Neuronal stem cell (in vitro differentiated cells): Measurements from ENCODE around the gene ANGPTL2.
A peak's percentile ranks its signal among the peaks of the same experiment; 100 is the strongest.

Experiments used
- DNase-seq: peaks from one replicate; pipeline ENCODE4 v3.0.0-alpha.2; 2013; ENCODE audit warnings: low spot score
- H2AFZ ChIP-seq: one replicate; pipeline ENCODE4 v1.6.1; 2013; ENCODE audit warnings: mild to moderate bottlenecking, low read length, inconsistent platforms
- H2AK5ac ChIP-seq: 2 replicates; pipeline ENCODE4 v1.6.1; 2013; ENCODE audit warnings: low read depth, mild to moderate bottlenecking, inconsistent platforms, low read length, moderate library complexity, mixed read lengths
- H2BK120ac ChIP-seq: 2 replicates; pipeline ENCODE4 v1.6.1; 2013; ENCODE audit warnings: low read depth, mild to moderate bottlenecking, inconsistent platforms, low read length, moderate library complexity, mixed read lengths
- H2BK12ac ChIP-seq: one replicate; pipeline ENCODE4 v1.6.1; 2013; ENCODE audit warnings: low read length, inconsistent platforms
- H2BK15ac ChIP-seq: 2 replicates; pipeline ENCODE4 v1.6.1; 2013; ENCODE audit warnings: mild to moderate bottlenecking, low read length, inconsistent platforms, mixed read lengths
- H2BK5ac ChIP-seq: one replicate; pipeline ENCODE4 v1.6.1; 2013; ENCODE audit warnings: inconsistent platforms, mild to moderate bottlenecking, low read length, moderate library complexity
- H3K14ac ChIP-seq: one replicate; pipeline ENCODE4 v1.6.1; 2013; ENCODE audit warnings: low read length, inconsistent platforms
- H3K18ac ChIP-seq: 2 replicates; pipeline ENCODE4 v1.6.1; 2013; ENCODE audit warnings: low read length, inconsistent platforms
- H3K23ac ChIP-seq: 2 replicates; pipeline ENCODE4 v1.6.1; 2013; ENCODE audit warnings: low read depth, mild to moderate bottlenecking, mixed read lengths, low read length, inconsistent platforms; ENCODE audit not compliant: poor library complexity
- H3K27ac ChIP-seq: replicated peaks from 3 replicates; pipeline ENCODE4 v1.5.1; 2013; ENCODE audit warnings: low read length, inconsistent platforms
- H3K27me3 ChIP-seq, 3 experiments: 2 replicates each; pipeline ENCODE4 v1.6.1; 2013; ENCODE audit warnings: low read length in 3 of 3, mild to moderate bottlenecking in 2 of 3, inconsistent platforms in 1 of 3, low read depth in 1 of 3, mixed read lengths in 1 of 3, moderate library complexity in 1 of 3; ENCODE audit not compliant: control insufficient read depth in 3 of 3, insufficient read depth in 3 of 3
- H3K36me3 ChIP-seq, 2 donors: replicated peaks in 1 of 2; 2 replicates each; pipeline ENCODE4 v1.6.1; 2013; ENCODE audit warnings: low read length in 2 of 2; ENCODE audit not compliant: control insufficient read depth in 2 of 2, insufficient read depth in 2 of 2
- H3K4ac ChIP-seq: 2 replicates; pipeline ENCODE4 v1.6.1; 2013; ENCODE audit warnings: inconsistent platforms, mild to moderate bottlenecking, low read length, moderate library complexity
- H3K4me1 ChIP-seq, 2 donors: 1 replicate in 1 of 2; 2 replicates in 1 of 2; pipeline ENCODE4 v1.6.1; 2013; ENCODE audit warnings: low read length in 2 of 2, low read depth in 1 of 2; ENCODE audit not compliant: control insufficient read depth in 2 of 2, insufficient read depth in 1 of 2
- H3K4me2 ChIP-seq: one replicate; pipeline ENCODE4 v1.6.1; 2013; ENCODE audit warnings: mild to moderate bottlenecking, low read length, inconsistent platforms; ENCODE audit not compliant: insufficient read depth, poor library complexity, severe bottlenecking
- H3K4me3 ChIP-seq, 2 donors: 2 replicates each; pipeline ENCODE4 v1.5.1; 2013; ENCODE audit warnings: low read length in 2 of 2, mild to moderate bottlenecking in 2 of 2, inconsistent platforms in 1 of 2, moderate library complexity in 1 of 2
- H3K79me1 ChIP-seq: one replicate; pipeline ENCODE4 v1.6.1; 2013; ENCODE audit warnings: low read depth, mild to moderate bottlenecking, inconsistent platforms, low read length, moderate library complexity
- H3K9ac ChIP-seq: one replicate; pipeline ENCODE4 v1.6.1; 2013; ENCODE audit warnings: mild to moderate bottlenecking, low read depth, low read length, inconsistent platforms; ENCODE audit not compliant: poor library complexity
- H3K9me3 ChIP-seq, 2 donors: replicated peaks in 1 of 2; 2 replicates each; pipeline versions ENCODE3 to v1.6.1; 2013; ENCODE audit warnings: low read length in 2 of 2, mild to moderate bottlenecking in 2 of 2, inconsistent platforms in 1 of 2, low read depth in 1 of 2, mixed read lengths in 1 of 2, moderate library complexity in 1 of 2; ENCODE audit not compliant: control insufficient read depth in 2 of 2, insufficient read depth in 1 of 2
- H4K8ac ChIP-seq: one replicate; pipeline ENCODE4 v1.6.1; 2013; ENCODE audit warnings: low read depth, mild to moderate bottlenecking, inconsistent platforms, low read length, moderate library complexity
- H4K91ac ChIP-seq: one replicate; pipeline ENCODE4 v1.6.1; 2013; ENCODE audit warnings: low read length, low read depth, mild to moderate bottlenecking, inconsistent platforms; ENCODE audit not compliant: poor library complexity
- WGBS, 2 donors: extraction: QIAGEN DNeasy Blood & Tissue Kit; methylation state at CpG; one replicate each; pipeline ENCODE4 v1.1.7; 2013; ENCODE audit warnings: missing lambda C conversion rate in 2 of 2, mixed read lengths in 1 of 2; ENCODE audit not compliant: insufficient read length in 2 of 2, insufficient replicate concordance in 1 of 2; ENCODE audit errors: extremely low coverage in 2 of 2; 5-methylcytosine and 5-hydroxymethylcytosine counted together

The ANGPTL2 gene

DNA sequence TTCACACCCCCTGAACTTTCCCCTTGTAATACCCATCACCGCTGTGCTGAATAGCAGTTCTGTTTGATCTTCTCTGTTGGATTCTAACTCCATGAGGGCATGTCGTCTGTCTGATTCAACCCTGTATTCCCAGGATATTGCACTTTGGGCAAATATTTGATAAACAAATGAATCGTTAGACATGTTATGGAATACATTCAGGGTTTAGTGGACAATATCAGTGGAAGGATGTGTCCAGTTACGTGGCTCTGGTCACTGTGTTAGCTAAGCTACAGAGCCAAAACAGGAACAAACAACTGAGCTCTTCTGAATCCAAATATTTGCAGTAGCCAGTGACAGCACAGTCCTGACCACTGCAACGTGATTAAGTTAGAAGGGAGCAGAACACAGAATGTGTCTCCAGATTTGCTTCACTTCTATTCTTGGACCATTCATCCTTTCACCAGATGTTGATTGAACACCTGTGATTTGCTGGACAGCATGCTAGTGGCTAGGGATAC lies 13.2 kb downstream of the ANGPTL2 start:
- no CpG with 5 or more reads among the region's 5 CpGs for WGBS, 2 donors
- Histone ChIP-seq H3K9ac (no peak overlapping the region), H2BK120ac (no peak overlapping the region), H3K4me1 (no peaks in the 10 kb centered on the region), H4K8ac (no peak overlapping the region), H2AFZ (no peak overlapping the region), H3K23ac (no peak overlapping the region), H3K18ac (no peak overlapping the region), H3K14ac (no peak overlapping the region), H2AK5ac (no peak overlapping the region), H4K91ac (no peak overlapping the region), H3K79me1 (no peaks in the 10 kb centered on the region), H3K4me2 (no peak overlapping the region), H3K9me3 (no peaks in the 10 kb centered on the region), H3K36me3 (peaks cover 6 to 30% of the 10 kb centered on the region in 2 donors), H3K4me3 (no peak overlapping the region), H3K27ac (no peak overlapping the region), H2BK12ac (no peak overlapping the region), H3K27me3 (no peaks in the 10 kb centered on the region), H3K4ac (no peak overlapping the region), H2BK15ac (no peak overlapping the region), H2BK5ac (no peak overlapping the region)
- DNase-seq = no peak

DNA sequence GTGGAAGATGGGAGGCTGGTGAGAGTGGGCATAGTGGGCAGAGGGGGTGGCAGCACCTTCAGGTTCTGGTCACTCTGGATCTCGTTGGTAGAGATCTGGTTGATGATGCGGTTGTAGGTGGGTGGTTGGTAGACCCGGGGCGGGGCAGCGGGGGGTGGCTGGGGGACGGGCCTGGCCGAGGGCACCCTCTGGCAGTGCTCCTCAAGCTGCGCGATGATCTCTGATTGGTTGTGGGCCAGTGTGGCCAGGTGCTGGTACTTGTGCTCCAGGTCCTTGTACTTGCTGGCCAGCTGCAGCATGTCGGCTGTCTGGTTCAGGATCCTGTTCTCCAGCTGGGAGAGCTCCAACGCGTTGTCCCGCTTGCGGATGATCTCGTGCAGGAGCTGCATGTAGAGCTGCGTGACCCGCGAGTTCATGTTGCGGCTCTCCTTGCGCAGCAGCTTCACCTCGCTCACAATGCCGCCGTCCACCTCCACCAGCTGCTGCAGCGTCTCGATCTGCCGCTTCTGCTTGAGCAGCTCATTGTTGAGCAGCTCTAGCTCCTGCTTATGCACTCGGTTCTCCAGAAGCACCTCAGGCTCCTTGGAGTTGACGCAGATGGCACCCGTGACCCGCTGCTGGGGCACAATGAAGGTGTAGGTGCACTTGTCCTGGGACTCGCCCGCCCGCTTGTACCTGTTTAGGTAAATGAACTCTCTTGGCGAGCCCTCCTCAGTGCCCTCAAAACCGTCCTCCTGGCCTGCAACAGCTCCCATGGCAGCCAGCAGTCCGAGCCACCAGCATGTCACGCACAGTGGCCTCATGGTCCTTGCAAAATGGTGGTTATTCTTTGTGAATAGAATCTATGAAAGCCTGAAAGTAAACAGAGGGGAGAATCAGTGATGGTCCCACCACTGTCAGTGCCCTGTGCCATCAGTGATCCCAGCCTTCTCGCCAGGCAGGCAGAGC lies 14.2 kb downstream of the ANGPTL2 start:
- DNase-seq = no peak
- no CpG with 5 or more reads among the region's 38 CpGs for WGBS, 2 donors
- Histone ChIP-seq H2BK15ac (no peak overlapping the region), H3K18ac (no peak overlapping the region), H3K4me1 (no peaks in the 10 kb centered on the region), H3K36me3 (peaks cover 6 to 31% of the 10 kb centered on the region in 2 donors), H3K9me3 (no peaks in the 10 kb centered on the region), H2AK5ac (no peak overlapping the region), H3K9ac (no peak overlapping the region), H2BK120ac (no peak overlapping the region), H3K14ac (no peak overlapping the region), H3K23ac (peak overlapping the region; percentile 11), H2BK12ac (no peak overlapping the region), H2BK5ac (no peak overlapping the region), H3K27me3 (no peaks in the 10 kb centered on the region), H3K79me1 (no peaks in the 10 kb centered on the region), H4K91ac (no peak overlapping the region), H3K4ac (no peak overlapping the region), H3K27ac (no peak overlapping the region), H2AFZ (no peak overlapping the region), H3K4me2 (no peak overlapping the region), H3K4me3 (no peak overlapping the region), H4K8ac (no peak overlapping the region)

DNA sequence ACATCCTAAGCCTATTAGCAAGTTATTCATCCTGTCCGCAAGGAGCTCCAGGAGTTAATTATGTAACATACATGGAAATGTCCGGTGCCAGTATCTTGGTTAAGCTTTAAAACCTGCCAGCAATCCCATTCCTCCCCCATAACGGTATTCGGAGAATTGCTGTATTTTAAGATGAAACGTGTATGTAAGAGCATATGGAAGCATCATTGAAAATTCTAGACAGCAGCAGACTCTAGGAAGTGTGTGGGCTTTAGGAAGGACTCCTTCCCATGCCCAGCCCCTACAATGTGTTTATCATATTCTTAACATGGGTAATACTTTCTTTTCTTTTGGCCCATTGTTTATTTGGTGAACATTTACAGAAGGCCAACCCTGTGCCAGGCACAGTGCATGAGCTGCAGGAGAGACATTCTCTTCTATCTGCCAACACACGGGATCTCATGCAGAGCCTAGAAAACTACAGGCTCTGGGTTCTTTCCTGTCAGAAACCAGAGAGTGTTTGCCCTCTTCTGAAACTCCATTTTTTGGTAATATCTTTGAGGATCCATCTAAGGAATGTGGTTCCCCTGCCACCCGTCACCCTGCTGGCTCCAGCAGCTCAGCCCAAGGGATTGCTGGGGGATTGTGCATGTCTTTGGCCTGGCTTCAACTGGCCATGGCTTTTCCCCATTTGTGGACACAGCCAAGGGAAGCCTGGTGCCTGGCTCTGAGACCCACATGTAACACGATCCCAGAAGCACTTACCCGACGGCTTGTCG lies 15.1 kb downstream of the ANGPTL2 start:
- no peak overlapping the region for H3K4me2 ChIP-seq
- WGBS, 2 donors = no CpG with 5 or more reads among the region's 11 CpGs
- H3K4ac ChIP-seq = no peak overlapping the region

DNA sequence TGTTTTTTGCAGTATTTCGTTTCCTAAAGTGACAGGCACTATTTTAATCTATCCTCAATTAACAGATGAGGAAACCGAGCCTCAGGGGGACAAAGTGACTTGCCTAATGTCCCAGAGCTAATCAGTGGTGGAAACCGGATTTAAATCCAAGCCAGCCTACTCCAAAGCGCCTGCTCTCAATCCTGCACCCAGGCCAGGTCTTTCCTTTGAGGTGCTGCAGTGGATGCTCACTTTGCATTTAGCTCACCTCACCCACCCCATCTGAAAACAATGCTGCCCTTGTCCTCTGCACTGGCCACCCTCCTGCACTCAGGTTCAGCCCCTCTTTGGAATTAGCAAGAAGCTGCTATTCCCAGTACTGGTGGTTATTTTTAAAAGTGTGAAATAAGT lies 16.0 kb downstream of the ANGPTL2 start:
- Histone ChIP-seq H2AK5ac (no peak overlapping the region), H2BK12ac (no peak overlapping the region)

More for the DNA sequence above, 15.1 kb downstream of the ANGPTL2 start:
- H2BK5ac ChIP-seq = no peak overlapping the region
- H3K9ac ChIP-seq = no peak overlapping the region
- H2BK15ac ChIP-seq = no peak overlapping the region
- no peak overlapping the region for H4K91ac ChIP-seq
- H3K79me1 ChIP-seq = no peaks in the 10 kb centered on the region
- H3K14ac ChIP-seq = no peak overlapping the region
- H3K27ac ChIP-seq = no peak overlapping the region
- H3K4me3 ChIP-seq = no peak overlapping the region
- H2AFZ ChIP-seq = no peak overlapping the region
- H3K36me3 ChIP-seq = peaks cover 6 to 36% of the 10 kb centered on the region in 2 donors
- H2BK120ac ChIP-seq = no peak overlapping the region
- no peak overlapping the region for H2BK12ac ChIP-seq
- H3K27me3 ChIP-seq = no peaks in the 10 kb centered on the region
- no peaks in the 10 kb centered on the region for H3K4me1 ChIP-seq
- no peak for DNase-seq
- H3K18ac ChIP-seq = no peak overlapping the region
- no peak overlapping the region for H4K8ac ChIP-seq
- H3K9me3 ChIP-seq = no peaks in the 10 kb centered on the region
- H3K23ac ChIP-seq = no peak overlapping the region
- H2AK5ac ChIP-seq = no peak overlapping the region

More for the DNA sequence above, 16.0 kb downstream of the ANGPTL2 start:
- no peaks in the 10 kb centered on the region for H3K27me3 ChIP-seq
- H3K9ac ChIP-seq = no peak overlapping the region
- peaks cover 6 to 36% of the 10 kb centered on the region in 2 donors for H3K36me3 ChIP-seq
- H3K4me3 ChIP-seq = no peak overlapping the region
- H3K27ac ChIP-seq = no peak overlapping the region
- H3K4ac ChIP-seq = no peak overlapping the region
- no peaks in the 10 kb centered on the region for H3K79me1 ChIP-seq
- no peak for DNase-seq
- no peak overlapping the region for H3K23ac ChIP-seq
- no CpG with 5 or more reads among the region's 4 CpGs for WGBS, 2 donors
- H2AFZ ChIP-seq = no peak overlapping the region
- no peak overlapping the region for H3K4me2 ChIP-seq
- no peak overlapping the region for H3K18ac ChIP-seq
- no peaks in the 10 kb centered on the region for H3K9me3 ChIP-seq
- no peak overlapping the region for H4K8ac ChIP-seq
- H4K91ac ChIP-seq = no peak overlapping the region
- H3K14ac ChIP-seq = no peak overlapping the region
- no peak overlapping the region for H2BK120ac ChIP-seq
- H2BK5ac ChIP-seq = no peak overlapping the region
- no peaks in the 10 kb centered on the region for H3K4me1 ChIP-seq
- H2BK15ac ChIP-seq = no peak overlapping the region
